Glutamatergic neuron (in vitro differentiated cells): Measurements from ENCODE around the gene LRRFIP2. TPM values are rescaled to one million over a fixed set of nuclear protein-coding genes. Genes with fewer than 3 reads are reported as not detected.

Experiments
- DNase-seq: peaks from one replicate; pipeline ENCODE4 v3.0.0; 2022
- H3K27ac Mint-ChIP-seq: one replicate; pipeline ENCODE4 v1.8.0; 2020; ENCODE audit warnings: mild to moderate bottlenecking, mixed read lengths, inconsistent platforms; ENCODE audit not compliant: unreplicated experiment
- H3K27me3 Mint-ChIP-seq: one replicate; pipeline ENCODE4 v1.8.0; 2020; ENCODE audit warnings: mild to moderate bottlenecking, moderate library complexity, mixed read lengths, inconsistent platforms; ENCODE audit not compliant: unreplicated experiment
- H3K36me3 Mint-ChIP-seq: one replicate; pipeline ENCODE4 v1.8.0; 2020; ENCODE audit warnings: mild to moderate bottlenecking, mixed read lengths, inconsistent platforms; ENCODE audit not compliant: unreplicated experiment
- H3K4me1 Mint-ChIP-seq: one replicate; pipeline ENCODE4 v1.8.0; 2020; ENCODE audit warnings: mild to moderate bottlenecking, low read depth, mixed read lengths, inconsistent platforms; ENCODE audit not compliant: unreplicated experiment
- H3K4me3 Mint-ChIP-seq: one replicate; pipeline ENCODE4 v1.8.0; 2020; ENCODE audit warnings: mild to moderate bottlenecking, mixed read lengths, inconsistent platforms; ENCODE audit not compliant: unreplicated experiment
- H3K9me3 Mint-ChIP-seq: one replicate; pipeline ENCODE4 v1.8.0; 2020; ENCODE audit warnings: mild to moderate bottlenecking, moderate library complexity, mixed read lengths, inconsistent platforms; ENCODE audit not compliant: unreplicated experiment
- total RNA-seq: library from RNA; stranded (reverse); fragmentation: NEBNext Ultra II Directional; extraction: Animal tissue kit (Norgen Biotek cat#: 25700); gene quantifications from one replicate; pipeline ENCODE4 v1.2.1, GENCODE V29; 2021; ENCODE audit not compliant: unreplicated experiment
- TF ChIP-seq, protein P1 (sequence below): fragments of 200-600 bp; sonication (generic); IDR thresholded peaks from one replicate; pipeline ENCODE4 v1.5.0; 2021; ENCODE audit not compliant: partially characterized antibody, unreplicated experiment

Gene LRRFIP2
- total RNA-seq, 1 donor from 2014 or later, result 45.3 TPM

DNA sequence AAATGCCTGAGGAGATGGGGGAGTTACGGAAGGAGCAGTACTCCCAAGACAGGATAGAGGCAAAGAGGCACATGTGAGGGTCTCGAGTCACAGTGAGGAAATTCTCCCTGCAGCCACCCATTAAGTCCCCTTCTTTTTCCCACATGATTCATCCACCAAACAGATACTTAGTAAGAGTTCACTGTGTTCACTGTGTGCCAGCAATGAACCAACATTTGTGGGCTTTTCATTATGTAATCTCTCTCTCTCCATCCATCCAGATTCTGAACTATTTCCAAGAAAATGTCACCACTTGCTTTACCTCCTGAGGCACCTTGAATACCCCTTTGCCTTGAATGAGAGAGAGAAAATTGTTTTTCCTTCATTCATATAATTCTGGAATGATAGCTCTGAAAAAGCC, 24.6 kb upstream of the LRRFIP2 start:
- DNase-seq, result no peak
- TF ChIP-seq, protein P1, sequence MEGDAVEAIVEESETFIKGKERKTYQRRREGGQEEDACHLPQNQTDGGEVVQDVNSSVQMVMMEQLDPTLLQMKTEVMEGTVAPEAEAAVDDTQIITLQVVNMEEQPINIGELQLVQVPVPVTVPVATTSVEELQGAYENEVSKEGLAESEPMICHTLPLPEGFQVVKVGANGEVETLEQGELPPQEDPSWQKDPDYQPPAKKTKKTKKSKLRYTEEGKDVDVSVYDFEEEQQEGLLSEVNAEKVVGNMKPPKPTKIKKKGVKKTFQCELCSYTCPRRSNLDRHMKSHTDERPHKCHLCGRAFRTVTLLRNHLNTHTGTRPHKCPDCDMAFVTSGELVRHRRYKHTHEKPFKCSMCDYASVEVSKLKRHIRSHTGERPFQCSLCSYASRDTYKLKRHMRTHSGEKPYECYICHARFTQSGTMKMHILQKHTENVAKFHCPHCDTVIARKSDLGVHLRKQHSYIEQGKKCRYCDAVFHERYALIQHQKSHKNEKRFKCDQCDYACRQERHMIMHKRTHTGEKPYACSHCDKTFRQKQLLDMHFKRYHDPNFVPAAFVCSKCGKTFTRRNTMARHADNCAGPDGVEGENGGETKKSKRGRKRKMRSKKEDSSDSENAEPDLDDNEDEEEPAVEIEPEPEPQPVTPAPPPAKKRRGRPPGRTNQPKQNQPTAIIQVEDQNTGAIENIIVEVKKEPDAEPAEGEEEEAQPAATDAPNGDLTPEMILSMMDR, result no peak
- H3K27ac Mint-ChIP-seq, result no peak overlapping the region
- peaks cover 2% of the 10 kb centered on the region for H3K9me3 Mint-ChIP-seq
- H3K4me3 Mint-ChIP-seq, result no peak overlapping the region
- H3K4me1 Mint-ChIP-seq, result peaks cover 11% of the 10 kb centered on the region
- H3K36me3 Mint-ChIP-seq, result peaks cover 6% of the 10 kb centered on the region
- H3K27me3 Mint-ChIP-seq, result no peaks in the 10 kb centered on the region

DNA sequence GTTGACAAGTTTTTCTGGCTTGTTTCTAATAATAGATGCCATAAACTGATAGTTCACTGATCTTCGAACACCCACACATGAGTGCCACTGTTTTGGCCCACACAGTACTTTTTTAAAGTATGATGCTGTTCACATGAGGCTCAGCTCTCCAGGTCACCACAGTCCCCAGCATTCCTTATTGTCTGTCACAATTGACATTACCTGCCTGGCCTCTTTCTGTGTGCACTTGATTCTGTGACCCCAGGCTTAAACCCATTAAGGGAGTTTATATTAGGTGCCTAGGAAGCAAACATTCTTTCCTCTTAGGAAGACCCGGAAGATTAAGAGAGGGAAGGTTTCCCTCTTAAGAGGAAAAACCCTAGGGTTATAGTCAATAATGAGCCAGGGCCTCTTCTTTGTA, 24.2 kb upstream of the LRRFIP2 start:
- TF ChIP-seq, protein P1, result no peak
- Mint-ChIP-seq H3K9me3 (peaks cover 2% of the 10 kb centered on the region), H3K4me1 (peaks cover 11% of the 10 kb centered on the region), H3K27ac (no peak overlapping the region), H3K27me3 (no peaks in the 10 kb centered on the region), H3K36me3 (peaks cover 6% of the 10 kb centered on the region), H3K4me3 (no peak overlapping the region)
- DNase-seq, result no peak

DNA sequence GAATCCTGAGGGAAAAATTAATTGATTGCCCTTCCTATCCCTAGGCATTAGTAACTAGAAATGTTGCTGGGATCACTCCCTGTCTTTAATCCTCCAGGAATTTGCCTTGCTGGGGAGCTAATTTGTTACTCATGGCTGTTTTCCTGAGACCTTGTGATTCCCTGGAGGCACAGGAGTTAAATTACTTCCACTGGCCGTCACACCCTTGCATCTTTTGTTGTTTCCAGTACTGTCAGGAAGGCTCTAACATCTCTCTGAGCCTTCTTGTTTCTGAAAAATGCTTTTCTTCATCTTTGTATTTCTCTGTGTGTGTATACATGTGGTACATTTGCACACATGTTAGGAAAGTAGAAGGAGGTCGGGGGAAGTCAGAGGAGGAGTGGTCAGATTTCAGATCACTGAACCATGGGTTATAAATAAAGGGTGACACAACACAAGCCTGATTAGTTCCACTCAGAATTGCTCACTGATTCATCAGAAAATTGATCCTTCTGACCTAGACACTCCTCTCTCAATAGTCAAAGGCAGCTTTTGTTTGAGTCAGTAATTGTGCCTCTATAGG, 23.5 kb upstream of the LRRFIP2 start:
- H3K4me1 Mint-ChIP-seq, result peaks cover 11% of the 10 kb centered on the region
- peaks cover 2% of the 10 kb centered on the region for H3K9me3 Mint-ChIP-seq
- DNase-seq, result no peak
- TF ChIP-seq, protein P1, result no peak
- H3K4me3 Mint-ChIP-seq, result no peak overlapping the region
- peak overlapping the region; percentile 46 for H3K27ac Mint-ChIP-seq
- peaks cover 6% of the 10 kb centered on the region for H3K36me3 Mint-ChIP-seq
- H3K27me3 Mint-ChIP-seq, result no peaks in the 10 kb centered on the region

DNA sequence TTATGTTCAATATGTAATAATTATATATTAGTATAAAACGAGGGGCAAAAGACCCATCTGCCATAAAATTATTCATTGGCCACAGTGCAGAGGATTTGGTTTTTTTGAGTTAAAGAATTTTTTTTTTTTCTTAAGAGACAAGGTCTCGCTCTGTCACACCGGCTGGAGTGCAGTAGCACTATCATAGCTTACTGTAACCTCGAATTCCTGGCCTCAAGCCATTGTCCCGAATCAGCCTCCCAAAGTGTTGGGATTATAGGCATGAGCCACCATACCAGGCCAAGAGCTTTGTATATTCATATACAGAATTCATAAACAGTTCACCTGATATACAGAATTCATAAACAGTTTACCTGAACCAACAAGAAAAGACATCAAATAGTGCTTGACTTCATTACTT, 20.2 kb upstream of the LRRFIP2 start:
- H3K27ac Mint-ChIP-seq, result no peak overlapping the region

GRCh38 chr3:37190667-37191066, 16.3 kb upstream of the LRRFIP2 start:
- no peak for DNase-seq
- H3K9me3 Mint-ChIP-seq, result no peaks in the 10 kb centered on the region
- TF ChIP-seq, protein P1, result no peak
- no peaks in the 10 kb centered on the region for H3K36me3 Mint-ChIP-seq
- H3K27ac Mint-ChIP-seq, result no peak overlapping the region
- H3K27me3 Mint-ChIP-seq, result no peaks in the 10 kb centered on the region
- H3K4me1 Mint-ChIP-seq, result no peaks in the 10 kb centered on the region
- H3K4me3 Mint-ChIP-seq, result no peak overlapping the region

More for the DNA sequence above, 20.2 kb upstream of the LRRFIP2 start:
- H3K27me3 Mint-ChIP-seq, result no peaks in the 10 kb centered on the region
- DNase-seq, result no peak
- no peak overlapping the region for H3K4me3 Mint-ChIP-seq
- peaks cover 11% of the 10 kb centered on the region for H3K4me1 Mint-ChIP-seq
- peaks cover 6% of the 10 kb centered on the region for H3K36me3 Mint-ChIP-seq
- peaks cover 2% of the 10 kb centered on the region for H3K9me3 Mint-ChIP-seq
- TF ChIP-seq, protein P1, result no peak
